Measurements from ENCODE around the gene HDGFL2.
A peak's percentile ranks its signal among the peaks of the same experiment; 100 is the strongest.

The HDGFL2 gene

GRCh38 chr19:4453232-4454179, 18.6 kb upstream of the HDGFL2 start:
- Mint-ChIP-seq H3K36me3 (ENCODE audit: low read depth) (peaks cover 26% of the 10 kb centered on the region), H3K4me3 (no peak overlapping the region), H3K27me3 (ENCODE audit: low read depth) (no peaks in the 10 kb centered on the region), H3K27ac (peak overlapping the region in 1 of 3 experiments; percentile 21), H3K4me1 (peaks cover 31% of the 10 kb centered on the region), H3K9me3 (no peaks in the 10 kb centered on the region)
- TF ChIP-seq CTCF (IDR thresholded peaks at IDR 0.05; ENCODE audit: unreplicated experiment in 3 of 3) = no peak

DNA sequence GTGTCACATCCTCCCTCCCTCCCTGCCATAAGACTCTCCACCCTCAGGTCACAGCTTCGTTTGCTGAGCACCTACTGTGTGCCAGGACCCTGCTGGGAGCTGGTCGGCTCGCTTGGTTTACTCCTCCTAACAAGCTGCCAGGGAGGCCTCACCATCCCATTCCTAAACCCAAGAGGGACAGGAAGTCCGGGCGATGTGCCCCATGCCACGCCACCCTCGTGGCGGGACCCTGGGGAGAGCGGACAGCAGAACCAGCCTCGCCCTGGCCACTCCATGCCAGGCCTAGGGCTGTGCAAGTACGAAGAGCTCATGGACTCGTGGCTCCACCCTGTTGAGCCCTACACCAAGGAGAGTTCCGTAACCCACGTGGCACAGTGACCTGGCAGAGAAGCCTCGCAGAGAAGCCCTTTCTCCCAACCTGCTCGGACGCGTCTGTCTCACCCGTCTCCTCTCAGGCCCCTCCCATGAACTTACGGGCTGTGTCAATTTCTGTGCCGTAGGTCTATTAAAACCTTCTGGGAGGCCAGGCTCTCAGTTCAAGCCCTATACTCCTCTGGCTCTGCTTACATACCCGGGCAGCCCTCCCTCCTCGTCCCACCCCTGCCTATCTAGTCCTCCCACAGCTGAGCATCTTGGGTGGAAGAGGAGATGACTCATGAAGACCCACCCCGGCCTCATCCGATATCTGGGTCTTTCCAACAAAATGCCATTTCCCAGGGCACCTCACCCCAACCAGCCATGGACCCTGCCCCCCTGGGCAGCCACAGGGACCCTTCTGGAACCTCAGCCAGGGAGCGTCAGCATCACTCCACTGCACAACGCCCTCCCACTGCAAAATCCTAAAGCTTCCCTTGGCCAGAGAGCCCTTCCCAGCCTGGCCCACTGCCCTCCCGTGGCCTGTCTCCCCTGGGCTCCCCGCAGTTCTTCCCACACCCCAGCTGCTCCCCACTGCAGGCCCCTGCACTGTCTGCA, 17.1 kb upstream of the HDGFL2 start:
- H3K9me3 Mint-ChIP-seq = no peaks in the 10 kb centered on the region
- peaks cover 21% of the 10 kb centered on the region for H3K4me1 Mint-ChIP-seq
- H3K27me3 Mint-ChIP-seq (ENCODE audit: low read depth) = no peaks in the 10 kb centered on the region
- H3K36me3 Mint-ChIP-seq (ENCODE audit: low read depth) = peaks cover 12% of the 10 kb centered on the region
- no peak for TF ChIP-seq CTCF (IDR thresholded peaks at IDR 0.05; ENCODE audit: unreplicated experiment in 3 of 3)
- H3K27ac Mint-ChIP-seq = peak overlapping the region; percentile 99
- H3K4me3 Mint-ChIP-seq = peak overlapping the region; percentile 96 to 98 (median 96)

DNA sequence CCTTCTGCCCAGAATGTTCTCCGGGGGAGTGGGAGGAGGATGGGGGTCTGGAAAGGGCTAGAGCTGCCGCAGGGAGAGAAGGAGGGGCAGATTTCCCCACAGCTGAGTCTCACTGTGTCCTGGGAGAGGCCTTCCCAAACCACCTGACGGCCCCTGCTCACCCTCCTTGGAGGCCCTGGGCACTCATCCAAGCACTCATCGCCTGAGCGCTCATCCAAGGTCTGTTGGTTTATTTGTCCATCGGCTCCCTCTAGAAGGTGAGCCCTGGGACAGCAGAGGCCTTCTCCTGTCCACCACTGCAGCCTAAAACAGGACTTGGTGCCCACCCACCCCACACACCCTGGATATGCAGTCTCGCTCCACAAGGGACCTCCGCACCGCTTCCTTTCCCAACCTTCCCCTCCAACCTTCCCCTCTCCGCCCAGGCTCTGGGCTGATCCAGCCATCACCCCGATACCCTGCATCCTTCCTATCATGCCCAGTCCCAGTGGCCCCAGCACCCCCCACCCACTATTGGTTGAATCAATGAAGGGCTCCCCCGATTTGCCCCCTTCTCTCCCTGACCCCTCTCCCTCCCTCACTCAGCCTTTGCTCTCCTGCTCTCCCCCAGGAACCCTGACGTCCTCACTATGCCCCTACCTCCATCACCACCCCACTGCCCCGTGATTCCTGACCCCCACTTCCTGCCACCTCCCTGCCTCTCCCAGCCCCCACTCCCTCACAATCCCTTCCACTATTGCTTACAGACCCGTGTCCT, 16.2 kb upstream of the HDGFL2 start:
- peak overlapping the region; percentile 96 to 98 (median 96) for H3K4me3 Mint-ChIP-seq
- peaks cover 21% of the 10 kb centered on the region for H3K4me1 Mint-ChIP-seq
- no peaks in the 10 kb centered on the region for H3K27me3 Mint-ChIP-seq (ENCODE audit: low read depth)
- H3K27ac Mint-ChIP-seq = peak overlapping the region; percentile 99
- peaks cover 5% of the 10 kb centered on the region for H3K36me3 Mint-ChIP-seq (ENCODE audit: low read depth)
- peak in 1 of 3 experiments; percentile 21 for TF ChIP-seq CTCF (IDR thresholded peaks at IDR 0.05; ENCODE audit: unreplicated experiment in 3 of 3)
- no peaks in the 10 kb centered on the region for H3K9me3 Mint-ChIP-seq

DNA sequence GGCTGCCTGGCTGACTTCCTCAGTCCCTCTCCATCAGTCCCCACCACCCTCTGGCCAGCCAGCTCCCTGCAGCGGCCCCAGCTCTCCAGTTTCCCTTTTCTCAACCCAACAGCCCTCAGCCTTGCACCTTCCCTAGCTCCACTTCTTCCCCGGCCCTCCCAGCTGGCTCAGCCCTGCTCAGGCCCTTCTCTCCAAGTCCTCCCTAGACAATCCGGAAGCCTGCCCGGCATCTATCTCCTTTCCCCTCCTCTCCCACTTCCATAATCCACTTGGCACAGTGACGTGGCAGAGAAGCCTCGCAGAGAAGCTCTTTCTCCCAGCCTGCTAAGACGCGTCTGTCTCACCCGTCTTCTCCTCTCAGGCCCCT, 15.6 kb upstream of the HDGFL2 start:
- peak overlapping the region; percentile 96 to 98 (median 96) for H3K4me3 Mint-ChIP-seq
- H3K9me3 Mint-ChIP-seq = no peaks in the 10 kb centered on the region
- TF ChIP-seq CTCF (IDR thresholded peaks at IDR 0.05; ENCODE audit: unreplicated experiment in 3 of 3) = no peak
- H3K4me1 Mint-ChIP-seq = peaks cover 21% of the 10 kb centered on the region
- peaks cover 4% of the 10 kb centered on the region for H3K36me3 Mint-ChIP-seq (ENCODE audit: low read depth)
- no peaks in the 10 kb centered on the region for H3K27me3 Mint-ChIP-seq (ENCODE audit: low read depth)
- H3K27ac Mint-ChIP-seq = peak overlapping the region; percentile 99

GRCh38 chr19:4456843-4457653, 15.0 kb upstream of the HDGFL2 start:
- Mint-ChIP-seq H3K4me1 (peaks cover 21% of the 10 kb centered on the region), H3K27me3 (ENCODE audit: low read depth) (no peaks in the 10 kb centered on the region), H3K27ac (peak overlapping the region; percentile 99), H3K36me3 (ENCODE audit: low read depth) (peaks cover 4% of the 10 kb centered on the region), H3K4me3 (peak overlapping the region; percentile 96 to 98 (median 96)), H3K9me3 (no peaks in the 10 kb centered on the region)
- no peak for TF ChIP-seq CTCF (IDR thresholded peaks at IDR 0.05; ENCODE audit: unreplicated experiment in 3 of 3)
